ENCODE data around the gene CSAG1. TPM values are rescaled to one million over a fixed set of nuclear protein-coding genes. Genes with fewer than 3 reads are reported as not detected.

CSAG1 gene
- total RNA-seq, 2 experiments from 2014 or later, result not detected

Other genes starting within 250 kb of the CSAG1 start
- not detected for gene GABRQ, start 95.8 kb downstream of the CSAG1 start, total RNA-seq
- not detected for gene MAGEA3, start 34.9 kb downstream of the CSAG1 start, total RNA-seq
- under 1 TPM in 1 of 2 experiments, not detected in 1; 0.88 TPM for gene CSAG2, start 24.4 kb downstream of the CSAG1 start, total RNA-seq
- not detected for gene MAGEA2B, start 19.1 kb downstream of the CSAG1 start, total RNA-seq
- gene MAGEA12, start within 50 bp of the CSAG1 start, total RNA-seq, result not detected
- gene MAGEA2, start 20.1 kb upstream of the CSAG1 start, total RNA-seq, result not detected
- 1 to 10 TPM in 1 of 2 experiments, not detected in 1; 1.3 TPM for gene CSAG3, start 25.5 kb upstream of the CSAG1 start, total RNA-seq
- not detected for gene MAGEA6, start 36.0 kb upstream of the CSAG1 start, total RNA-seq
- gene CETN2, start 97.0 kb upstream of the CSAG1 start, total RNA-seq, result 10 to 100 TPM; 12.3 to 12.6 TPM
- 10 to 100 TPM; 20.2 to 23.3 TPM for gene NSDHL, start 97.3 kb upstream of the CSAG1 start, total RNA-seq
- 1 to 10 TPM in 1 of 2 experiments, under 1 TPM in 1; 0.82 to 1.4 TPM for gene ZNF185, start 164.3 kb upstream of the CSAG1 start, total RNA-seq

Measured in activated CD4-positive, alpha-beta memory T cell treated with anti-CD3 and anti-CD28 coated beads for 36 hours (primary cell).